Measurements from ENCODE around the gene ANKRD53. TPM values are rescaled to one million over a fixed set of nuclear protein-coding genes. Genes with fewer than 3 reads are reported as not detected.

The ANKRD53 gene
- total and polyA plus RNA-seq, 9 of the 15 experiments (the other 6 are each of a cell fraction or from before 2014, with no cell fraction given): 0.18 TPM; not detected in 8

DNA sequence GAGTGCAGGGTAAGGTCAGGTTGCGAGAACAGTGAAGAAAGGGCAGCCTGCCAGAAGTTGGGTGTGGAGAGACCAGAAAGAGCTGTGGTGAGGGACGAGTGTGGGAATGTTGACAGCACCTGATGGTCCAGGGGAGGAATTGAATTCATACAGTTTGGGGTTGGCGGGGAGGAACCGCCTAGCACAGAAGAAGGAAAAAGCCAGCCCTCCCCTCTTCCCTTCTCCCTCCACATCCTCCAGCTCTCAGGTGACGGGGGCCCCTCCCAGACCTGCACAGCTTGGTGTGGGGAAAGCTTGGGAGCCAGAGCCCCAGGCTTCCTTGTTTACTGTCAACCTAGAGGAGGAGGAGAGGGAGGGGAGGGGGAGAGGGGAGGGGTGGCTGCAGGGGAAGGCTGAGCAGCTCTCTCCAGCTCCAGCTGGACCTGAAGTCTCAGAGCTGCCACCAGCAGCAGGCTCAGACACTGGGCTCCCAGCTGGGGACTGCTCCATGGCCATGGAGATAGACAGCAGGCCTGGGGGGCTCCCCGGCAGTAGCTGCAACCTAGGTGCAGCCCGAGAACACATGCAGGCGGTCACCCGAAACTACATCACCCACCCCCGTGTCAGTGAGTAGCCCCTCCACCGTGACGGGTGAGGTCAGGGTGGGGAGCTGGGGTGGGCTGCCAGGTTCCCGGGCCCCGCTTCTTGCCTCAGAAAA, 42.8 kb upstream of the ANKRD53 start, which contains the start of gene ATP6V1B1:
Gene ATP6V1B1, plus strand, starts transcription at position 433 of the 697 bp plus-strand sequence. Its CDS starts 55 bp downstream, at position 488.
- no TSS peak for BruUV-seq (replicated peaks)
- no peak for FAIRE-seq

GRCh38 chr2:70936165-70936978, 42.1 kb upstream of the ANKRD53 start:
- POLR2A ChIA-PET: no interaction called here
- H3K9me3 ChIP-seq (replicated peaks; ENCODE audit: control insufficient read depth, insufficient read depth, low read depth, low read length): no peaks in the 10 kb centered on the region
- peaks cover 10 to 60% of the 10 kb centered on the region in 2 experiments; a peak in 3 of 5 replicates for H3K27me3 ChIP-seq (ENCODE audit: control insufficient read depth in 2 of 2, insufficient read depth in 2 of 2, low read length in 2 of 2)
- no peak overlapping the region for H3K4me3 ChIP-seq
- DNase-seq (ENCODE audit: extremely low read depth in 1 of 4, low spot score in 3 of 4) (no peak), FAIRE-seq (no peak), ATAC-seq (no peak)
- H3K4me2 ChIP-seq (ENCODE audit: insufficient read depth, low read length): no peak overlapping the region
- no peak overlapping the region for H3K27ac ChIP-seq (ENCODE audit: extremely low read depth, low read depth, low read length)
- WGBS (ENCODE audit: insufficient coverage, low coverage, missing lambda C conversion rate): 2% methylated on average over 9 of the region's 10 CpGs
- H3K4me1 ChIP-seq (replicated peaks in 1 of 2; ENCODE audit: control insufficient read depth in 2 of 2, insufficient read depth in 2 of 2, low read length in 2 of 2): peaks cover 0 to 9% of the 10 kb centered on the region in 2 experiments; a peak in 2 of 5 replicates
- H4K20me1 ChIP-seq (replicated peaks; ENCODE audit: control insufficient read depth, insufficient read depth, low read length): peaks cover 3% of the 10 kb centered on the region; the same call in 1 of the 2 replicates
- H3K36me3 ChIP-seq (ENCODE audit: control insufficient read depth, insufficient read depth, low read length): no peaks in the 10 kb centered on the region
- intact Hi-C loops (cut with micrococcal nuclease): no loop called here
- no peaks in the 10 kb centered on the region for H3K79me2 ChIP-seq (ENCODE audit: control insufficient read depth, insufficient read depth, low read length)
- BruUV-seq (replicated peaks): no TSS peak
- CTCF ChIA-PET (ENCODE audit: low intra/inter-chr PET ratio): no interaction called here
- in situ Hi-C loops (cut with MboI): no loop called here
- no peak overlapping the region for H3K9ac ChIP-seq (ENCODE audit: insufficient read depth in 1 of 2, low read depth in 2 of 2, low read length in 2 of 2)
- no peak overlapping the region for H2AFZ ChIP-seq (ENCODE audit: low read depth, low read length)
- H3K9me1 ChIP-seq (ENCODE audit: control insufficient read depth, insufficient read depth, low read length): peaks cover 7% of the 10 kb centered on the region
- TF ChIP-seq RNF2 (IDR thresholded peaks at IDR 0.05) (no peak), BRD9 (IDR thresholded peaks at IDR 0.05; ENCODE audit: low read depth, partially characterized antibody) (no peak), ZNF124 (CRISPR knock-in tag; IDR thresholded peaks at IDR 0.05) (no peak), SMAD2 (IDR thresholded peaks at IDR 0.05; ENCODE audit: low read depth, low read length) (no peak), CBX5 (IDR thresholded peaks at IDR 0.05; ENCODE audit: borderline replicate concordance, low read depth) (no peak), ATF6 (CRISPR knock-in tag; IDR thresholded peaks at IDR 0.05) (no peak), KHSRP (IDR thresholded peaks at IDR 0.05) (no peak), NONO (IDR thresholded peaks at IDR 0.05; ENCODE audit: low read depth in 2 of 2, low read length in 1 of 2) (no peak), NRF1 (conservative IDR thresholded peaks at IDR 0.05 in 1 of 2, IDR thresholded peaks at IDR 0.05 in 1 of 2) (no peak), ZNF175 (CRISPR knock-in tag; IDR thresholded peaks at IDR 0.05; ENCODE audit: low read depth) (no peak), WHSC1 (IDR thresholded peaks at IDR 0.05; ENCODE audit: low read length) (no peak), ZBTB1 (CRISPR knock-in tag; IDR thresholded peaks at IDR 0.05; ENCODE audit: borderline replicate concordance, low read depth) (no peak)

More for the DNA sequence above, 42.8 kb upstream of the ANKRD53 start, which contains the start of gene ATP6V1B1:
- H3K36me3 ChIP-seq (ENCODE audit: control insufficient read depth, insufficient read depth, low read length): no peaks in the 10 kb centered on the region
- 2% methylated on average over 11 of the region's 14 CpGs for whole genome bisulfite sequencing (ENCODE audit: insufficient coverage, low coverage, missing lambda C conversion rate)
- no peak for DNase-seq (ENCODE audit: extremely low read depth in 1 of 4, low spot score in 3 of 4)
- H3K79me2 ChIP-seq (ENCODE audit: control insufficient read depth, insufficient read depth, low read length): no peaks in the 10 kb centered on the region
- ATAC-seq: no peak
- no peak within 1 kb of the TSS for H3K4me3 ChIP-seq
- H3K4me2 ChIP-seq (ENCODE audit: insufficient read depth, low read length): no peak within 1 kb of the TSS
- H3K27me3 ChIP-seq (ENCODE audit: control insufficient read depth in 2 of 2, insufficient read depth in 2 of 2, low read length in 2 of 2): peaks cover 10 to 62% of the 10 kb centered on the region in 2 experiments; a peak in 3 of 5 replicates
- intact Hi-C loops (cut with micrococcal nuclease): no loop called here
- no peak for TF ChIP-seq PCBP1 (IDR thresholded peaks at IDR 0.05; ENCODE audit: low read depth, low read length, poor library complexity, severe bottlenecking)
- TF ChIP-seq FOXP1 (CRISPR knock-in tag; IDR thresholded peaks at IDR 0.05): no peak
- H3K27ac ChIP-seq (ENCODE audit: extremely low read depth, low read depth, low read length): no peak within 1 kb of the TSS
- H3K9me1 ChIP-seq (ENCODE audit: control insufficient read depth, insufficient read depth, low read length): peaks cover 7% of the 10 kb centered on the region
- no peak within 1 kb of the TSS for H3K9ac ChIP-seq (ENCODE audit: insufficient read depth in 1 of 2, low read depth in 2 of 2, low read length in 2 of 2)
- no peak within 1 kb of the TSS for H2AFZ ChIP-seq (ENCODE audit: low read depth, low read length)
- H4K20me1 ChIP-seq (replicated peaks; ENCODE audit: control insufficient read depth, insufficient read depth, low read length): no peaks in the 10 kb centered on the region
- ChIA-PET POLR2A (no interaction called here), CTCF (ENCODE audit: low intra/inter-chr PET ratio) (no interaction called here)
- in situ Hi-C loops (cut with MboI): no loop called here
- H3K9me3 ChIP-seq (replicated peaks; ENCODE audit: control insufficient read depth, insufficient read depth, low read depth, low read length): no peaks in the 10 kb centered on the region
- peaks cover 0 to 9% of the 10 kb centered on the region in 2 experiments; a peak in 2 of 5 replicates for H3K4me1 ChIP-seq (replicated peaks in 1 of 2; ENCODE audit: control insufficient read depth in 2 of 2, insufficient read depth in 2 of 2, low read length in 2 of 2)

All from K562 (cell line).